Activated gamma-delta T cell treated with anti-CD3 and anti-CD28 coated beads, Interleukin-2, amount 50 U/mL, for 16 hours (primary cell): ENCODE data around the gene NUP62.
A peak's percentile ranks its signal among the peaks of the same experiment; 100 is the strongest.
"Not testable (repeated sequence)": the region's sequence is repeated elsewhere in the genome, so short reads cannot be mapped to it uniquely, and the experiment has no call there.

ENCODE experiments used
- DNase-seq: peaks from one replicate; pipeline ENCODE4 v3.0.0-alpha.2; 2020; ENCODE audit warnings: low read depth

Gene NUP62

GRCh38 chr19:49951806-49952478 is 22.6 kb upstream of the NUP62 start:
- DNase-seq, result no peak

GRCh38 chr19:49950956-49951526 is 21.7 kb upstream of the NUP62 start:
- no peak for DNase-seq

- DNase-seq, result no peak
Measured at GRCh38 chr19:49950590-49950948, 21.3 kb upstream of the NUP62 start.

GRCh38 chr19:49949742-49950589 is 20.7 kb upstream of the NUP62 start:
- no peak for DNase-seq

- DNase-seq, result no peak
Measured at GRCh38 chr19:49946415-49946814, 17.1 kb upstream of the NUP62 start.

GRCh38 chr19:49944567-49944966 is 15.3 kb upstream of the NUP62 start:
- not testable (repeated sequence) for DNase-seq

GRCh38 chr19:49940482-49940791 is 11.1 kb upstream of the NUP62 start:
- no peak for DNase-seq

GRCh38 chr19:49939721-49940481 is 10.6 kb upstream of the NUP62 start:
- DNase-seq, result no peak

- no peak for DNase-seq
Measured at GRCh38 chr19:49938662-49939061, 9.4 kb upstream of the NUP62 start.

GRCh38 chr19:49937750-49938381 is 8.6 kb upstream of the NUP62 start:
- DNase-seq, result peak; percentile 71

- no peak for DNase-seq
Measured at GRCh38 chr19:49936549-49936948, 7.2 kb upstream of the NUP62 start.

- DNase-seq, result no peak
Measured at GRCh38 chr19:49933643-49934042, 4.3 kb upstream of the NUP62 start.

GRCh38 chr19:49932731-49933131 is 3.4 kb upstream of the NUP62 start:
- peak; percentile 24 for DNase-seq

GRCh38 chr19:49932041-49932451 is 2.7 kb upstream of the NUP62 start:
- no peak for DNase-seq

- DNase-seq, result no peak
Measured at GRCh38 chr19:49931293-49932040, 2.2 kb upstream of the NUP62 start.

- no peak for DNase-seq
Measured at GRCh38 chr19:49930483-49931011, 1.2 kb upstream of the NUP62 start.

GRCh38 chr19:49929611-49930482 is 543 bp upstream of the NUP62 start:
- DNase-seq, result peak; percentile 86

GRCh38 chr19:49927526-49928264 is 1.6 kb downstream of the NUP62 start:
- no peak for DNase-seq

GRCh38 chr19:49926515-49926914 is 2.8 kb downstream of the NUP62 start:
- no peak for DNase-seq
